B cell (primary cell): ENCODE data around the gene CHAT. TPM values are rescaled to one million over a fixed set of nuclear protein-coding genes. Genes with fewer than 3 reads are reported as not detected.

Source experiments
- ATAC-seq: fragments of 200-7000 bp; cut with Tn5 transposase; one replicate; pipeline ENCODE4 v1.10.0; 2021; ENCODE audit warnings: low read depth, mild to moderate bottlenecking, moderate number of reproducible peaks, moderate library complexity
- CTCF ChIA-PET: fragments of 350-600 bp; sonication (Branson Sonifier 250); formaldehyde crosslinking; loops from one replicate; lab custom pipeline; 2021; ENCODE audit warnings: antibody characterized with exemption, inconsistent platforms; lab: Charles Lee
- POLR2A ChIA-PET: fragments of 350-600 bp; sonication (Branson Sonifier 250); formaldehyde crosslinking; loops from one replicate; lab custom pipeline; 2021; ENCODE audit warnings: antibody characterized with exemption; lab: Charles Lee
- DNase-seq: peaks from one replicate; pipeline ENCODE4 v3.0.0; 2013
- H2AFZ ChIP-seq: 2 replicates; pipeline ENCODE4 v1.6.1; 2012; ENCODE audit warnings: mild to moderate bottlenecking, low read depth, low read length; ENCODE audit not compliant: insufficient read depth, poor library complexity, severe bottlenecking
- H3K27ac ChIP-seq, 2 donors: 1 replicate in 1 of 2; 2 replicates in 1 of 2; pipeline ENCODE4 v1.5.1; 2012 to 2013; ENCODE audit warnings: low read length in 2 of 2, mild to moderate bottlenecking in 2 of 2, moderate library complexity in 1 of 2
- H3K27me3 ChIP-seq, 4 experiments: fragments of 200-600 bp in 1 of 4; sonication (generic) in 1 of 4; replicated peaks in 1 of 4; 1 replicate in 2 of 4; 2 replicates in 2 of 4; pipeline versions ENCODE4 v1.6.1 to v1.7.0; 2013 to 2016; ENCODE audit warnings: low read length in 3 of 4, mild to moderate bottlenecking in 2 of 4, mixed read lengths in 1 of 4, moderate library complexity in 1 of 4; ENCODE audit not compliant: insufficient read depth in 4 of 4, control insufficient read depth in 3 of 4; ENCODE audit errors: control extremely low read depth in 1 of 4
- H3K36me3 ChIP-seq, 2 experiments: replicated peaks in 1 of 2; 1 replicate in 1 of 2; 2 replicates in 1 of 2; pipeline versions ENCODE4 v1.6.1 to v1.7.1; 2013; ENCODE audit warnings: low read length in 1 of 2; ENCODE audit not compliant: insufficient read depth in 2 of 2, control insufficient read depth in 1 of 2; ENCODE audit errors: control extremely low read depth in 1 of 2, extremely low read depth in 1 of 2
- H3K4me1 ChIP-seq, 2 donors: fragments of 200-600 bp in 1 of 2; sonication (generic) in 1 of 2; 1 replicate in 1 of 2; 2 replicates in 1 of 2; pipeline versions ENCODE4 v1.5.1 to v1.6.1; 2013 to 2017; ENCODE audit warnings: low read length in 2 of 2; ENCODE audit not compliant: control insufficient read depth in 2 of 2, insufficient read depth in 2 of 2
- H3K4me2 ChIP-seq: replicated peaks from 2 replicates; pipeline ENCODE3; 2012; ENCODE audit warnings: mild to moderate bottlenecking, low read depth, low read length; ENCODE audit not compliant: poor library complexity, severe bottlenecking
- H3K4me3 ChIP-seq, 5 experiments: fragments of 200-600 bp in 1 of 5; sonication (generic) in 1 of 5; 1 replicate in 3 of 5; 2 replicates in 2 of 5; pipeline versions ENCODE4 v1.5.1 to v1.7.0; 2011 to 2016; ENCODE audit warnings: low read length in 4 of 5, mild to moderate bottlenecking in 4 of 5, low read depth in 2 of 5, control low read depth in 1 of 5, moderate library complexity in 1 of 5; ENCODE audit not compliant: insufficient read depth in 1 of 5; ENCODE audit errors: control extremely low read depth in 1 of 5, extremely low read depth in 1 of 5
- H3K79me2 ChIP-seq: fragments of 200-600 bp; sonication (generic); one replicate; pipeline ENCODE4 v1.6.0; 2016; ENCODE audit warnings: low read length; ENCODE audit not compliant: control insufficient read depth, insufficient read depth
- H3K9ac ChIP-seq: fragments of 200-600 bp; sonication (generic); 2 replicates; pipeline ENCODE4 v1.6.1; 2017; ENCODE audit warnings: mild to moderate bottlenecking, low read length, moderate library complexity
- H3K9me3 ChIP-seq, 3 donors: one replicate each; pipeline versions ENCODE4 v1.6.1 to v1.7.1; 2013; ENCODE audit warnings: low read length in 2 of 3; ENCODE audit not compliant: control insufficient read depth in 2 of 3, insufficient read depth in 1 of 3; ENCODE audit errors: control extremely low read depth in 1 of 3
- H4K20me1 ChIP-seq: 2 replicates; pipeline ENCODE4 v1.6.0; 2012; ENCODE audit warnings: mild to moderate bottlenecking, low read length; ENCODE audit not compliant: insufficient read depth, control insufficient read depth, poor library complexity, severe bottlenecking
- H3K27ac Mint-ChIP-seq: one replicate; pipeline ENCODE4 v1.8.0; 2021; ENCODE audit warnings: mixed read lengths
- H3K27me3 Mint-ChIP-seq: one replicate; pipeline ENCODE4 v1.8.0; 2021; ENCODE audit warnings: mixed read lengths
- H3K4me1 Mint-ChIP-seq: one replicate; pipeline ENCODE4 v1.8.0; 2021; ENCODE audit warnings: mixed read lengths
- H3K4me3 Mint-ChIP-seq: one replicate; pipeline ENCODE4 v1.8.0; 2021; ENCODE audit warnings: mixed read lengths
- H3K9me3 Mint-ChIP-seq: one replicate; pipeline ENCODE4 v1.8.0; 2022; ENCODE audit warnings: mixed read lengths; ENCODE audit not compliant: insufficient read depth
- CTCF ChIP-seq: fragments of 200-600 bp; IDR thresholded peaks from one replicate; pipeline ENCODE4 v1.8.0; 2022; ENCODE audit warnings: antibody characterized with exemption, mild to moderate bottlenecking
- EZH2 ChIP-seq: IDR thresholded peaks from 2 replicates; pipeline ENCODE4 v1.6.1; 2012; ENCODE audit warnings: borderline replicate concordance, low read depth, mild to moderate bottlenecking, moderate library complexity, low read length; ENCODE audit not compliant: insufficient read depth, poor library complexity, severe bottlenecking
- WGBS: methylation state at CpG from one replicate; pipeline ENCODE4 v1.1.5; 2013; ENCODE audit warnings: missing lambda C conversion rate; ENCODE audit not compliant: insufficient coverage; 5-methylcytosine and 5-hydroxymethylcytosine counted together
- intact Hi-C: fragments of 100-400 bp; cut with micrococcal nuclease; formaldehyde crosslinking; loops from one replicate; pipeline ENCODE4 v1.10.0; 2022
- polyA minus RNA-seq: library from RNA; depleted of rRNA, polyadenylated mRNA; stranded (reverse); fragments of >200 nt; gene quantifications from 2 replicates; pipeline ENCODE4 v1.2.3, GENCODE V29; 2012
- polyA plus RNA-seq: library from polyadenylated mRNA; depleted of rRNA; stranded (reverse); fragments of >200 nt; gene quantifications from 2 replicates; pipeline ENCODE4 v1.2.3, GENCODE V29; 2012
- total RNA-seq, 2 donors: library from RNA; stranded (reverse); fragments of 120-200 nt in 1 of 2; gene quantifications; 1 replicate in 1 of 2; 2 replicates in 1 of 2; pipeline versions ENCODE4 v1.2.3 to v1.2.4, GENCODE V29; 2013 to 2022

Gene CHAT
- total RNA-seq (not detected in 2 replicates), polyA plus RNA-seq (not detected in 2 replicates), polyA minus RNA-seq (not detected in 2 replicates)
- total RNA-seq (2013), result not detected

GRCh38 chr10:49613882-49614241 is at the start of gene CHAT:
Gene CHAT (plus strand): TSS chr10:49614037. CDS start chr10:49614190, 153 bp downstream.
- Mint-ChIP-seq H3K27ac (no peak within 1 kb of the TSS), H3K4me3 (no peak within 1 kb of the TSS), H3K4me1 (peaks cover 21% of the 10 kb centered on the region), H3K27me3 (peaks cover 68% of the 10 kb centered on the region), H3K9me3 (no peaks in the 10 kb centered on the region)
- ChIA-PET CTCF (no interaction called here), POLR2A (no interaction called here)
- ATAC-seq (no peak), DNase-seq (no peak)
- peaks cover 0 to 33% (median 0%) of the 10 kb centered on the region in 3 donors for H3K9me3 ChIP-seq
- H2AFZ ChIP-seq, result no peak within 1 kb of the TSS
- H3K4me1 ChIP-seq, result peaks cover 0 to 12% of the 10 kb centered on the region in 2 donors
- no peak within 1 kb of the TSS for H3K4me2 ChIP-seq
- H3K4me3 ChIP-seq, result no peak within 1 kb of the TSS
- H3K36me3 ChIP-seq, result no peaks in the 10 kb centered on the region
- peaks cover 0 to 70% (median 25%) of the 10 kb centered on the region in 4 experiments for H3K27me3 ChIP-seq
- H4K20me1 ChIP-seq, result no peaks in the 10 kb centered on the region
- TF ChIP-seq CTCF, result no peak
- TF ChIP-seq EZH2, result no peak
- intact Hi-C loops, result no loop called here
- H3K27ac ChIP-seq, result no peak within 1 kb of the TSS
- H3K79me2 ChIP-seq, result no peaks in the 10 kb centered on the region
- H3K9ac ChIP-seq, result no peak within 1 kb of the TSS
- 10% methylated on average over 10 of the region's 10 CpGs for WGBS

GRCh38 chr10:49564461-49565009 is 49.3 kb upstream of the CHAT start:
- no peak overlapping the region for H3K27ac Mint-ChIP-seq
- 89% methylated on average over 3 of the region's 4 CpGs for WGBS

More at GRCh38 chr10:49564461-49565009, 49.3 kb upstream of the CHAT start:
- no peak overlapping the region for H3K27ac ChIP-seq
- H3K27me3 ChIP-seq, result peaks cover 0 to 21% (median 7%) of the 10 kb centered on the region in 4 experiments
- no peaks in the 10 kb centered on the region for H3K36me3 ChIP-seq
- no peaks in the 10 kb centered on the region for H4K20me1 ChIP-seq
- no peak overlapping the region for H2AFZ ChIP-seq
- Mint-ChIP-seq H3K27me3 (peaks cover 43% of the 10 kb centered on the region), H3K4me1 (peaks cover 21% of the 10 kb centered on the region), H3K4me3 (no peak overlapping the region), H3K9me3 (peaks cover 8% of the 10 kb centered on the region)
- no peak overlapping the region for H3K9ac ChIP-seq
- no peak for DNase-seq
- no peak overlapping the region for H3K4me2 ChIP-seq
- peaks cover 0 to 8% of the 10 kb centered on the region in 2 donors for H3K4me1 ChIP-seq
- intact Hi-C loops, result no loop called here
- ChIA-PET CTCF (no interaction called here), POLR2A (interaction anchor here (0.9 kb wide), 1 partner anchor 29 kb away, joined by 3 read pairs; no protein-coding TSS in a partner anchor)
- no peak overlapping the region for H3K4me3 ChIP-seq
- peaks cover 0 to 3% (median 1%) of the 10 kb centered on the region in 3 donors for H3K9me3 ChIP-seq
- no peaks in the 10 kb centered on the region for H3K79me2 ChIP-seq
- no peak for ATAC-seq
- TF ChIP-seq CTCF, result no peak
- TF ChIP-seq EZH2, result no peak
